NCI-H2171 treated with DMSO at 0.1 percent for 48 hours (cell line): ENCODE measurements around the gene PHOX2A.
"Not testable (repeated sequence)": the region's sequence is repeated elsewhere in the genome, so short reads cannot be mapped to it uniquely, and the experiment has no call there.

Experiments used
- DNase-seq: peaks from one replicate; lab custom pipeline; 2025; lab: John Stamatoyannopoulos, UW

Gene PHOX2A

DNA sequence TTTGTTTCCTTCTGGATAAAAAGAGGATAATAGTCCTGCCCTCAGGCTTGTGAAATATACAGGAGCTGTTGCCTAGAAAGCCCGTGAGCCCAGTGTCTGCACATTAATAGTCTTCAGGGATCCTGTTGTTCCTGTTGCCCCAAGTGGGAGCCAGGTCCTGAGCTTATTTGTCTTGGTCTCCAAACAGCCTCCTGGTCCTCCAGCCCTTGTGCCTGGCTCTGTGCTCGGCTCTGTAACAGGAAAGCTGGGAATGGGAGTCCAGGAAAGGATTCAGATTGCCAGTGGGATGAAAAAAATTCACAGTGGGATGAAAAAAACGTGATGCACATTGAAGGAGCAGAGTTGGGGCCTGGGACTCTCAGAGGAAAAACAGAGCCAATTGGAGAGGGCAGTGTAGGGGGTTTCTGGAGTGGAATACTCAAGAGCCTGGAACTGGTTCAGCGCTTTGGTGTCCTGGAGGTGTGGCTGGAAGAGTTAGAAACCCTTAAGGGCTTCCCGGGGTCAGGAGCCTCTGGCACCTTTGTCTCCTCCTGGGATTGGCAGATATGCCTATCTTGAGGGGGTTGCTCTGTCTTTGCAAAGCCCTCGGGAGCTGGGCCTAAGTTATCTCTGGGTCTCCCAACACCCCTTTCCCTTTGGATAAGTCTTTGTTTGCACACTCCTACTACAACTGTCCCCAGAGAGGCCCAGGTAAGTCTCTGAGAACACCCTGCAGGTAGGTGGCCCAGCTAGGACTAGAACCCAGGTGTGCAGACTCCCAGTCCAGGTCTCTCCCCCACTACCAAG lies 21.7 kb downstream of the PHOX2A start:
- no peak for DNase-seq

GRCh38 chr11:72221386-72222075 lies 22.4 kb downstream of the PHOX2A start:
- no peak for DNase-seq

DNA sequence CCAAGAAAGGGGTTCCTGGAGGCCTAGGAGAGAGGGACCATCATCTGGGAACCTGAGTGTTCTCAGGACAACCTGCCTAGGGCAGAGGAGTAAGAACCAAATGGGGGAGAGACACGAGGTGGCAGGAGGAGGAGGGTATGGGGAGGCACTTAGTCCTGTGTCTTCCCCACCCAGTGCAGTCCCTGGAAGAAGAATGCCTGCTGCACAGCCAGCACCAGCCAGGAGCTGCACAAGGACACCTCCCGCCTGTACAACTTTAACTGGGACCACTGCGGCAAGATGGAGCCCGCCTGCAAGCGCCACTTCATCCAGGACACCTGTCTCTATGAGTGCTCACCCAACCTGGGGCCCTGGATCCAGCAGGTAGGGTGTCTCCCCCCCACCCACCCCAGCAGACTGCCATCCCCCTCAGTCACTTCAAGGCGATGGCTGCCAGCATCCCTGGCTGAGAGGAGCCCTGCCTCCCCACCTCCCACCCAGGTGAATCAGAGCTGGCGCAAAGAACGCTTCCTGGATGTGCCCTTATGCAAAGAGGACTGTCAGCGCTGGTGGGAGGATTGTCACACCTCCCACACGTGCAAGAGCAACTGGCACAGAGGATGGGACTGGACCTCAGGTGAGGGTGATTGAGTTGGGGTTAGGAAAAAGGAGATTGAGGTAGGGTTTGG lies 23.1 kb downstream of the PHOX2A start:
- DNase-seq, result no peak

GRCh38 chr11:72218251-72218745 lies 25.7 kb downstream of the PHOX2A start:
- no peak for DNase-seq

DNA sequence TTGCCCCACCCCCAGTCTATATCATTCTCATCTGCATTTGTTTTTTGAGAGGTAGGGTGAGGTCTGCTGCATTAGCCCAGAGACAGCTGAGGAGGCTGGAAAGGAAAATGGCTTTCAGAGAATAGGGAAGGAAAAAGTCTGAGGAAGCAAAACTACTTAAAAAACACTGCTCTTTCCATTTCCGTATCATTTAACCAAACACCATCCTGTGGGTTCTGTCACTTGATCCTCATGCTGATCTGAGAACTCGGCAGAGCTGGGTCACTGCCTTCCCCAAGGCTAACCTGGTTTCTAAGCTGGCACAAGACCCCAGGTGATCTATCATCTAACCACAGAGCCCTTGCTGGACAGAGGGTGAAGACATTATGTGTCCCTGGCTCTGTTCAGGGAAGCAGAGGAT lies 26.1 kb downstream of the PHOX2A start:
- no peak for DNase-seq

GRCh38 chr11:72216638-72217037 lies 27.3 kb downstream of the PHOX2A start, which contains the start of gene FOLR2:
Gene FOLR2 (plus strand): TSS chr11:72216794. CDS start chr11:72218585, 1,791 bp downstream.
- no peak for DNase-seq

DNA sequence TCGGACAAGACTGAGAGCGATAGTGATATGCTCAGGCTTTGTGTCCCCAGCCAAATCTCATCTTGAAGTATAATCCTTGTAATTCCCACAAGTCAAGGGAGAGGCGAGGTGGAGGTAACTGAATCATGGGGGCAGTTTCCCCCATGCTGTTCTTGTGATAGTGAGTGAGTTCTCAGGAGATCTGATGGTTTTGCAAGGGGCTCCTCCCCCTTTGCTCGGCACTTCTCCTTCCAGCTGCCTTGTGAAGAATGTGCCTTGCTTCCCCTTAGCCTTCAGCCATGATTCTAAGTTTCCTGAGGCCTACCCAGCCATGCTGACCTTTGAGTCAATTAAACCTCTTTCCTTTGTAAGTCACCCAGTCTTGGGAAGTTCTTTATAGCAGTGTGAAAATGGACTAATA lies 34.9 kb downstream of the PHOX2A start:
- no peak for DNase-seq

DNA sequence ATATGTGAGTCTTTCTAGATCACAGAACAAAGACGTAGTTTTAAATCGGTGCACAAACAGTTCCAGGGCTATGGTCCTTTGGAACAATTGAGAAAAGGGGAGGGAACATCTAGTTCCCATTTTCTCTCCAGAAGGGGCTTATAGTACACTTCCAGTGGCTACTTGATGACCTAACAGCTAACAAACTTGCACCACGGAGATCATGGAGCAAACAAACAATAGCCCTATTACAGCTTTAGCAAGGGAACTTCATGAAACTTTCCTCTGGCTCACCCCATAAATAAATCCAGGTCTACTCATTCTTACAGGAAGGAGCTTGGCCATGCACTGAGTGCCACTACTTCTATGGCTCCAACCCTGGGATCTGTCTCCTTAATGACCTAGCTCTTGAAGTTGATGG lies 35.7 kb downstream of the PHOX2A start:
- no peak for DNase-seq

DNA sequence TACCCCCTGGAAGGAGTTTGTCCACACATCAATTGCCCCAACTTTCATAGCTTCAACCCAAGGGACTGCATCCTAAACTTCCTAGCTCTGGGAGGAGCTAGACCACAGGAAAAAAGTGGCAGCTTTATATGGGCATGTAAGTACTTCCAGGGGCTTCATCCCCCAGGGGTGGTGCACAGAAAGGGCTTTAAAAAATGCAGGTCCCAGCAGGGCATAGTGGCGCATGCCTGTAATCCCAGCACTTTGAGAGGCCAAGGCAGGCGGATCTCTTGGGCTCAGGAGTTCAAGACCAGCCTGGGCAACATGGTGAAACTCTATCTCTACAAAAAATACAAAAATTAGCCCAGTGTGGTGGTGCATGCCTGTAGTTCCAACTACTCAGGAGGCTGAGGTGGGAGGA lies 37.2 kb downstream of the PHOX2A start:
- not testable (repeated sequence) for DNase-seq

GRCh38 chr11:72204886-72205285 lies 39.1 kb downstream of the PHOX2A start:
- no peak for DNase-seq

- DNase-seq, result no peak
Observed at GRCh38 chr11:72203163-72203562, 40.8 kb downstream of the PHOX2A start.

- no peak for DNase-seq
Observed at GRCh38 chr11:72202571-72202970, 41.4 kb downstream of the PHOX2A start.

- not testable (repeated sequence) for DNase-seq
Observed at GRCh38 chr11:72201445-72201844, 42.5 kb downstream of the PHOX2A start.

GRCh38 chr11:72195518-72196270 lies 48.3 kb downstream of the PHOX2A start:
- DNase-seq, result no peak

GRCh38 chr11:72191961-72192381 lies 52.0 kb downstream of the PHOX2A start, which contains the start of gene FOLR1:
Gene FOLR1 (plus strand): TSS chr11:72192140. CDS start chr11:72192174, 34 bp downstream.
- DNase-seq, result no peak

GRCh38 chr11:72190631-72191071 lies 53.3 kb downstream of the PHOX2A start:
- DNase-seq, result no peak

- peak; percentile 53 for DNase-seq
Observed at GRCh38 chr11:72189455-72190250, 54.3 kb downstream of the PHOX2A start.
